Heart left ventricle (tissue), 16 donors: ENCODE results near the gene YY1. TPM values are rescaled to one million over a fixed set of nuclear protein-coding genes. Genes with fewer than 3 reads are reported as not detected.

Experiments
- ATAC-seq, 4 donors: fragments of 200-7000 bp; cut with Tn5 transposase; one replicate each; pipeline ENCODE4 v1.9.1; 2020 to 2022; ENCODE audit warnings: moderate library complexity in 4 of 4, mild to moderate bottlenecking in 3 of 4, moderate number of reproducible peaks in 1 of 4
- DNase-seq, 5 donors: peaks; one replicate each; pipeline ENCODE4 v3.0.0-alpha.2; 2020
- H3K27ac ChIP-seq, 12 donors: fragments of 200-600 bp; sonication (generic) in 4 of 12; one replicate each; pipeline versions ENCODE4 v1.5.0 to v1.8.0; 2016 to 2022; ENCODE audit warnings: mild to moderate bottlenecking in 2 of 12
- H3K27me3 ChIP-seq, 9 donors: fragments of 200-600 bp; sonication (generic) in 2 of 9; one replicate each; pipeline versions ENCODE4 v1.5.1 to v1.8.0; 2016 to 2022; ENCODE audit warnings: mild to moderate bottlenecking in 3 of 9
- H3K36me3 ChIP-seq, 9 donors: fragments of 200-600 bp; sonication (generic) in 2 of 9; one replicate each; pipeline versions ENCODE4 v1.5.0 to v1.8.0; 2018 to 2022; ENCODE audit warnings: mild to moderate bottlenecking in 2 of 9
- H3K4me1 ChIP-seq, 12 donors: fragments of 200-600 bp; sonication (generic) in 4 of 12; one replicate each; pipeline versions ENCODE4 v1.5.0 to v1.8.0; 2016 to 2022; ENCODE audit warnings: mild to moderate bottlenecking in 3 of 12
- H3K4me3 ChIP-seq, 12 donors: fragments of 200-600 bp; sonication (generic) in 4 of 12; one replicate each; pipeline versions ENCODE4 v1.5.0 to v1.8.0; 2017 to 2022; ENCODE audit warnings: mild to moderate bottlenecking in 9 of 12, moderate library complexity in 4 of 12
- H3K9me3 ChIP-seq, 12 donors: fragments of 200-600 bp; sonication (generic) in 4 of 12; one replicate each; pipeline versions ENCODE4 v1.5.0 to v1.8.0; 2016 to 2022; ENCODE audit warnings: mild to moderate bottlenecking in 1 of 12
- POLR2A ChIP-seq, 2 donors: fragments of 450-650 bp; IDR thresholded peaks; one replicate each; pipeline ENCODE4 v1.6.1; 2017; ENCODE audit warnings: antibody characterized with exemption in 2 of 2, mild to moderate bottlenecking in 2 of 2, moderate library complexity in 2 of 2
- WGBS, 4 donors: extraction: QIAGEN DNeasy Blood & Tissue Kit in 2 of 4; methylation state at CpG; one replicate each; pipeline versions ENCODE4 v1.1.5 to v1.1.7; 2013 to 2018; 5-methylcytosine and 5-hydroxymethylcytosine counted together
- intact Hi-C, 10 donors: fragments of 100-400 bp; cut with DNase I; formaldehyde crosslinking; loops; one replicate each; pipeline versions ENCODE4 v1.11.1 to v1.14.2; 2022
- polyA plus RNA-seq, 2 donors: library from polyadenylated mRNA; stranded (reverse); fragments of 200-250 nt; gene quantifications; one replicate each; pipeline ENCODE4 v1.2.3, GENCODE V29; 2013
- total RNA-seq, 9 donors: library from RNA; depleted of rRNA in 2 of 9; stranded (reverse); fragments of >200 nt in 2 of 9; fragmentation: NEBNext Ultra II Directional in 3 of 9; extraction: Animal tissue kit (Norgen Biotek cat#: 25700) in 3 of 9; gene quantifications; one replicate each; pipeline versions ENCODE4 v1.1.0 to v1.2.4, GENCODE V29; 2016 to 2023
- TF ChIP-seq, protein P1 (sequence below), 12 donors: fragments of 200-600 bp; sonication (generic) in 4 of 12; IDR thresholded peaks; one replicate each; pipeline versions ENCODE4 v1.5.0 to v1.8.0; 2018 to 2022; ENCODE audit warnings: antibody characterized with exemption in 12 of 12, mild to moderate bottlenecking in 5 of 12
- donor health status: ischemic (EF 13 %, LVEDD 7.1; RV severe dilation, severe dysfunction).
- donor health status: healthy with polysubstance abuse.
- donor health status: DM: no; HTN: yes; CAD: no.
- donor health status: DM: no; HTN: no; CAD: no.
- donor health status: ischemic (EF 25% LVEDD 6.9; RV normal size, moderate dysfunction).
- donor health status: ischemic (EF 25% LVEDD 5.7; RV mildly dilated, moderate dysfunction).
- donor health status: healthy.
- donor health status: DM: yes; HTN: yes; CAD: no.
- donor health status: ischemic (EF 35%, LVEDD 5.7; RV mildly dilated, moderate dysfunction).
- donor health status: nonischemic (EF 11% LVEDD 7.7; RV severe dilation, severe dysfunction).
- donor health status: DM: yes; HTN: yes; CAD: no.
- donor health status: PGD.
- donor health status: ischemic (EF 29% LVEDD 5.4; RV normal size, mild dysfunction).
- donor health status: nonischemic (EF 23%, LVEDD 6.1; RV moderate dilation, normal function).

Gene YY1
- total and polyA plus RNA-seq, 11 donors, result 18.4 to 59.7 (median 45.1) TPM

DNA sequence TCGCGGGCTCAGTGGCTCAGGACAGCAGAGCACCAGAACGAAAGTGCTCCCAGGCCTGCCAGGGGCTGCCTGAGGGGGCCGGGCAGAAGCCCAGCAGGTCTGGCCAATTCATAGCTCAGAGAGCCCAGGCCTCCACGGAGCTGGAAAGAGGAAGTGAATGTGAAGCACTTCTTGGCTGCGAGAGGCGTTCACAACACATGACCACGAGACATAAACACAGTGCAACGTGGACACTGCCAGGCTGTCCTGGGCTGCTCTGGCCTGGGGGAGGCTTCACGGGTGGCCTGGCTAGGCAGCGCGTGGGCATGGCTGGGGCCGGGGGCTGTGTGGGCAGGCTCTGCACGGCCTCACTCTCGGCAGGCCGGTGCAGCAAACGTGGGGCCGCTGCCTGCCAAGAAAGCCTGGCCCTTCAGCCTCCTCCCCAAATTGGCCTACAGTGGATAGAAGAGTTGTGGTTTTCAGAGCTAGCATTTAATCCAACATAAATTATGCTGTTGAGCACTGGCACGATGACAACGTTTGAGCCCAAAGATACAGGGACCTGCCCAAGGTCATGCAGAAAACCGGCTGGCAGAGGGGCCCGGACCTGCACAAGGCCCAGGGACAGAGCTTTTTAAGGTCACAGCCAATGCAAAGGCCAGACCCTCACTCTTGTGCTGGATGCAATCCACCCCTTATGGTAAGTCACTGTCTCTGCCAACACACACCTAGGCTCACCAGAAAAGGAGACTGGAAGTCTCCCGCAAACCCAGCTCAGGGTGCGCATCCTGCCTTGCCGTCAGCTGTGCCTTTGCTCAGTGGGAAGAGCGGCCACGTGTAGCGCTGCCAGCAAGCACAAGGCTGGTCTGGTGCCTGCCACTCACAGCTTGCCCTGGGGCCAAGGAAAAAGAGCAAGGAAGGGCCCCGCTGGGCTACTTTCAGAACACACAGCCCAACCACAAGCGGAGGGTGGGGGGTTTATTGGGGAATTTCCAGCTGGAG lies 58.7 kb downstream of the YY1 start:
- TF ChIP-seq, protein P1, sequence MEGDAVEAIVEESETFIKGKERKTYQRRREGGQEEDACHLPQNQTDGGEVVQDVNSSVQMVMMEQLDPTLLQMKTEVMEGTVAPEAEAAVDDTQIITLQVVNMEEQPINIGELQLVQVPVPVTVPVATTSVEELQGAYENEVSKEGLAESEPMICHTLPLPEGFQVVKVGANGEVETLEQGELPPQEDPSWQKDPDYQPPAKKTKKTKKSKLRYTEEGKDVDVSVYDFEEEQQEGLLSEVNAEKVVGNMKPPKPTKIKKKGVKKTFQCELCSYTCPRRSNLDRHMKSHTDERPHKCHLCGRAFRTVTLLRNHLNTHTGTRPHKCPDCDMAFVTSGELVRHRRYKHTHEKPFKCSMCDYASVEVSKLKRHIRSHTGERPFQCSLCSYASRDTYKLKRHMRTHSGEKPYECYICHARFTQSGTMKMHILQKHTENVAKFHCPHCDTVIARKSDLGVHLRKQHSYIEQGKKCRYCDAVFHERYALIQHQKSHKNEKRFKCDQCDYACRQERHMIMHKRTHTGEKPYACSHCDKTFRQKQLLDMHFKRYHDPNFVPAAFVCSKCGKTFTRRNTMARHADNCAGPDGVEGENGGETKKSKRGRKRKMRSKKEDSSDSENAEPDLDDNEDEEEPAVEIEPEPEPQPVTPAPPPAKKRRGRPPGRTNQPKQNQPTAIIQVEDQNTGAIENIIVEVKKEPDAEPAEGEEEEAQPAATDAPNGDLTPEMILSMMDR (IDR thresholded peaks at IDR 0.05), result no peak
- peak in 1 of 2 donors; percentile 5 for TF ChIP-seq POLR2A (IDR thresholded peaks at IDR 0.05)
- no peaks in the 10 kb centered on the region for H3K27me3 ChIP-seq
- ATAC-seq (peak; percentile 83 to 95 (median 92)), DNase-seq (peak; percentile 78 to 92 (median 82))
- WGBS, 4 donors, result 39 to 49% (median 44%) methylated on average over 23 to 30 of the region's 30 CpGs
- no peaks in the 10 kb centered on the region for H3K9me3 ChIP-seq
- peak overlapping the region in 11 of 12 donors; percentile 53 to 88 (median 72) for H3K27ac ChIP-seq
- intact Hi-C loops, result no loop called here
- peak overlapping the region in 5 of 12 donors; percentile 4 to 29 (median 16) for H3K4me3 ChIP-seq
- peaks cover 0 to 50% (median 28%) of the 10 kb centered on the region in 12 donors for H3K4me1 ChIP-seq
- peaks cover 0 to 11% (median under 1%) of the 10 kb centered on the region in 9 donors for H3K36me3 ChIP-seq

DNA sequence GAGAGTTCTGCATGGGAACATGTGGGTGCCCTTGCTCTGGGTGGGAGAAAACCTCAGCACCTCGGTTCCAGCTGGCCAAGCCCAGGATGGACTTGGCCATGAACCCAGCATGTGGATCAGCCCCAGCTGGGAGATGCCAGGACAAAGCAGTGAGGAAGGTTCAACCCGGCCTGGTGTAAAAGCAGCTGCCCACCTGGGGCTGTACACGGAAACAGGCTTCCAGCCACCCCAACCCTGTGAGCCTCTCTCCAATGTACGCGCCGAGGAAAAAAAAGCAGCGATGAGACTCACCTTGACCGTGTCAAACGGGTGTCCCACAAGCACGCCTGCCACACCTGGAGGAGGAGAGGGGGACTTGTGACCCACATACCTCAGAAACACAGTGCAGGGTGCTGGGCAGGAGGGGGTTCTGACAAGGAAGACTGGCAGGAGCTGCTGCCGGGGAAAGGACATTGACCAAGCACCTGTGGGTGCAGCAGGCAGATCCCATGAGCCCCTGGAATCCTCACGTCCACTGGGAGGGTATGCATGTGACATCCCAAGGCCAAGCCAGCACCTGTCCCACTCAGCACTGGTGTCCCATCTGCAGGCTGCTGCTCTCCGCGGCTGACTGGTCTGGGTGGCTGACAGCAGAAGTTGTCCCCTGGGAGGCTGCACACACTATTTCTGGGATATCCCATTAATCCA lies 59.8 kb downstream of the YY1 start:
- intact Hi-C loops, result no loop called here
- no peak for TF ChIP-seq POLR2A (IDR thresholded peaks at IDR 0.05)
- TF ChIP-seq, protein P1 (IDR thresholded peaks at IDR 0.05), result no peak
- peak overlapping the region in 4 of 12 donors; percentile 65 to 85 (median 76) for H3K27ac ChIP-seq
- H3K4me3 ChIP-seq, result no peak overlapping the region
- DNase-seq (peak in 3 of 5 donors; percentile 14 to 58 (median 22)), ATAC-seq (no peak)
- WGBS, 4 donors, result 88 to 91% (median 89%) methylated on average over 13 to 14 of the region's 14 CpGs
- H3K4me1 ChIP-seq, result peaks cover 0 to 51% (median 29%) of the 10 kb centered on the region in 12 donors
- no peaks in the 10 kb centered on the region for H3K27me3 ChIP-seq
- no peaks in the 10 kb centered on the region for H3K9me3 ChIP-seq
- peaks cover 0 to 6% (median 0%) of the 10 kb centered on the region in 9 donors for H3K36me3 ChIP-seq

- TF ChIP-seq, protein P1 (IDR thresholded peaks at IDR 0.05), result no peak
- TF ChIP-seq POLR2A (IDR thresholded peaks at IDR 0.05), result no peak
- no peak overlapping the region for H3K27ac ChIP-seq
- no peaks in the 10 kb centered on the region for H3K27me3 ChIP-seq
- peaks cover 0 to 51% (median 28%) of the 10 kb centered on the region in 12 donors for H3K4me1 ChIP-seq
- intact Hi-C loops, result no loop called here
- DNase-seq, result peak in 2 of 5 donors; percentile 9 to 12
- WGBS, 4 donors, result 92 to 96% (median 94%) methylated on average over 4 to 6 of the region's 6 CpGs
- peaks cover 0 to 6% (median 0%) of the 10 kb centered on the region in 9 donors for H3K36me3 ChIP-seq
- no peaks in the 10 kb centered on the region for H3K9me3 ChIP-seq
- no peak overlapping the region for H3K4me3 ChIP-seq
- no peak for ATAC-seq
These were observed 60.3 kb downstream of the YY1 start for GRCh38 chr14:100299238-100299560.

DNA sequence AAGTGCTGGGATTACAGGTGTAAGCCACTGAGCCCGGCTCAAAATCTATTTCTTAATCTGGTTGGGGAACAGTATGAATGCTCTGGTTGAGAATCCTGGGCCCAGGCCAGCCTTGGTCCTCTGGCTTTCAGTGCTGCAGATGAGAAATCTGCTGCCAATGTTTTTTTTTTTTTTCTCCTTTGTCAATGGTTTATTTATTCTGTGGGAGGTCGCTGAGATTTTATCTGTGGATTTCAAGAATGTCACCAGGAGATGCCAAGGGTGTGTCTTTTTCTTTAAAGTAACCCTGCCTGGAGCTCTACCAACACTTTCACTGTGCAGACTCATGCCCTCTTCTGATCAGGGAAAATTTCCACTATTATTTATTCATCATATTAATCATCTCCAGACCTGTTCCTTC lies 63.7 kb downstream of the YY1 start:
- H3K9me3 ChIP-seq, result no peaks in the 10 kb centered on the region
- no peak overlapping the region for H3K27ac ChIP-seq
- H3K4me1 ChIP-seq, result peaks cover 0 to 52% (median 31%) of the 10 kb centered on the region in 12 donors
- H3K4me3 ChIP-seq, result no peak overlapping the region
- intact Hi-C loops, result no loop called here
- no peak for TF ChIP-seq POLR2A (IDR thresholded peaks at IDR 0.05)
- TF ChIP-seq, protein P1 (IDR thresholded peaks at IDR 0.05), result no peak
- 27 to 43% (median 37%) methylated on average over 2 of the region's 2 CpGs for WGBS, 4 donors
- no peak for ATAC-seq
- peaks cover 0 to 6% (median 0%) of the 10 kb centered on the region in 9 donors for H3K36me3 ChIP-seq
- no peaks in the 10 kb centered on the region for H3K27me3 ChIP-seq
- peak in 2 of 5 donors; percentile 8 to 57 for DNase-seq
